Measurements from ENCODE around the gene PTBP3. TPM values are rescaled to one million over a fixed set of nuclear protein-coding genes. Genes with fewer than 3 reads are reported as not detected.

The PTBP3 gene
- polyA plus RNA-seq, 3 donors: 33.6 to 68.3 (median 51.4) TPM

DNA sequence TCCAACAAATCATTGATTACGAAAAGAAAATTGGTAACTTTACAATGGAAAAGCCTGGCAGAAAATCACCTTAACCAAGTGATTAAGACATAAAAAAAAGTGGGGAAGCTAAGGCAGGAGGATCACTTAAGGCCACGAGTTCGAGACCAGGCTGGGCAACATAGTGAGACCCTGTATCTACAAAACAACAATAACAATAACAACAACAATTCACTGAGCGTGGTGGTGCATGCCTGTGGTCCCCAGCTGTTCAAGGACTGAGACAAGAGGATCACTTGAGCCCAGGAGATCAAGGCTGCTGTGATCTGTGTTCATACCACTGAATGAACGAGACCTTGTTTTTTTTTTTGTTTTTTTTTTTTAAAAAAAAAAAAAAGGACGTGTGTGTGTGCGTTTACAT lies 21.3 kb downstream of the PTBP3 start:
- Histone ChIP-seq H3K4me3 (replicated peaks in 1 of 3; ENCODE audit: low read depth in 2 of 3, low read length in 3 of 3) (no peak overlapping the region), H3K4me1 (ENCODE audit: control insufficient read depth in 1 of 2, insufficient read depth in 2 of 2, low read length in 2 of 2) (peaks cover 10 to 13% of the 10 kb centered on the region in 2 donors), H4K20me1 (ENCODE audit: insufficient read depth, low read length) (peaks cover 100% of the 10 kb centered on the region), H3K9me3 (replicated peaks in 1 of 2; ENCODE audit: control insufficient read depth in 1 of 2, insufficient read depth in 1 of 2, low read length in 2 of 2) (no peaks in the 10 kb centered on the region), H3K27ac (ENCODE audit: low read depth in 1 of 2, low read length in 2 of 2) (no peak overlapping the region), H3K9ac (ENCODE audit: insufficient read depth, low read length, poor library complexity, severe bottlenecking) (no peak overlapping the region), H3K4me2 (replicated peaks; ENCODE audit: extremely low read depth, low read length, poor library complexity, severe bottlenecking) (no peak overlapping the region), H3K79me2 (ENCODE audit: insufficient read depth, low read length) (peaks cover 100% of the 10 kb centered on the region), H3K36me3 (replicated peaks in 1 of 2; ENCODE audit: control insufficient read depth in 1 of 2, insufficient read depth in 2 of 2, low read length in 2 of 2) (peaks cover 0 to 5% of the 10 kb centered on the region in 2 donors), H3K27me3 (ENCODE audit: control insufficient read depth in 2 of 2, insufficient read depth in 2 of 2, low read length in 2 of 2) (no peaks in the 10 kb centered on the region), H2AFZ (ENCODE audit: insufficient read depth, low read depth, low read length, poor library complexity, severe bottlenecking) (no peak overlapping the region)
- Mint-ChIP-seq H3K9me3 (peaks cover 0 to 2% (median 0%) of the 10 kb centered on the region in 7 donors), H3K36me3 (peaks cover 4 to 22% of the 10 kb centered on the region in 2 donors), H3K4me1 (peaks cover 31% of the 10 kb centered on the region), H3K27ac (peak overlapping the region in 2 of 7 donors; percentile 33 to 68), H3K4me3 (no peak overlapping the region), H3K27me3 (ENCODE audit: low read depth in 3 of 3) (no peaks in the 10 kb centered on the region)
- intact Hi-C loops (cut with micrococcal nuclease): no loop called here
- DNase-seq: no peak
- TF ChIP-seq CTCF (IDR thresholded peaks at IDR 0.05): no peak
- WGBS (ENCODE audit: insufficient coverage): 100% methylated on average over 1 of the region's 7 CpGs

- Histone ChIP-seq H3K79me2 (ENCODE audit: insufficient read depth, low read length) (peaks cover 100% of the 10 kb centered on the region), H3K4me3 (replicated peaks in 1 of 3; ENCODE audit: low read depth in 2 of 3, low read length in 3 of 3) (no peak overlapping the region), H2AFZ (ENCODE audit: insufficient read depth, low read depth, low read length, poor library complexity, severe bottlenecking) (no peak overlapping the region), H3K4me1 (ENCODE audit: control insufficient read depth in 1 of 2, insufficient read depth in 2 of 2, low read length in 2 of 2) (peaks cover 9 to 12% of the 10 kb centered on the region in 2 donors), H3K9me3 (replicated peaks in 1 of 2; ENCODE audit: control insufficient read depth in 1 of 2, insufficient read depth in 1 of 2, low read length in 2 of 2) (no peaks in the 10 kb centered on the region), H3K4me2 (replicated peaks; ENCODE audit: extremely low read depth, low read length, poor library complexity, severe bottlenecking) (no peak overlapping the region), H3K27ac (ENCODE audit: low read depth in 1 of 2, low read length in 2 of 2) (no peak overlapping the region), H4K20me1 (ENCODE audit: insufficient read depth, low read length) (peaks cover 100% of the 10 kb centered on the region), H3K9ac (ENCODE audit: insufficient read depth, low read length, poor library complexity, severe bottlenecking) (no peak overlapping the region), H3K36me3 (replicated peaks in 1 of 2; ENCODE audit: control insufficient read depth in 1 of 2, insufficient read depth in 2 of 2, low read length in 2 of 2) (peaks cover 0 to 5% of the 10 kb centered on the region in 2 donors), H3K27me3 (ENCODE audit: control insufficient read depth in 2 of 2, insufficient read depth in 2 of 2, low read length in 2 of 2) (no peaks in the 10 kb centered on the region)
- TF ChIP-seq CTCF (IDR thresholded peaks at IDR 0.05): no peak
- Mint-ChIP-seq H3K4me3 (no peak overlapping the region), H3K27ac (peak overlapping the region in 1 of 7 donors; percentile 32), H3K36me3 (peaks cover 4 to 24% of the 10 kb centered on the region in 2 donors), H3K4me1 (peaks cover 24% of the 10 kb centered on the region), H3K9me3 (peaks cover 0 to 2% (median 0%) of the 10 kb centered on the region in 7 donors), H3K27me3 (ENCODE audit: low read depth in 3 of 3) (no peaks in the 10 kb centered on the region)
- intact Hi-C loops (cut with micrococcal nuclease): no loop called here
- DNase-seq: no peak
- 100% methylated on average over 2 of the region's 3 CpGs for WGBS (ENCODE audit: insufficient coverage)
These were observed 21.9 kb downstream of the PTBP3 start for GRCh38 chr9:112311497-112311896.

Data from CD14-positive monocyte (primary cell).